HEK293 (cell line): ENCODE data around the gene DTX3L.

ENCODE experiments used
- CTCF ChIA-PET: fragments of 350-600 bp; formaldehyde crosslinking; extraction: SDS; loops from one replicate; lab custom pipeline; 2021; ENCODE audit warnings: antibody characterized with exemption; lab: Yijun Ruan, JAX
- POLR2A ChIA-PET: fragments of 300-600 bp; formaldehyde crosslinking; extraction: SDS; loops from one replicate; lab custom pipeline; 2020; ENCODE audit warnings: antibody characterized with exemption, inconsistent platforms; lab: Yijun Ruan, JAX
- H3K27ac ChIP-seq: fragments of 200-500 bp; sonication (Bioruptor generic); 2 replicates; pipeline ENCODE4 v1.5.1; 2014; ENCODE audit warnings: low read depth, low read length, control low read depth, inconsistent platforms; ENCODE audit errors: extremely low read depth
- H3K36me3 ChIP-seq, 2 experiments: fragments of 200-500 bp in 1 of 2; sonication (Bioruptor generic) in 1 of 2; 1 replicate in 1 of 2; 2 replicates in 1 of 2; pipeline ENCODE4 v1.5.1; 2014 to 2017; ENCODE audit warnings: inconsistent platforms in 2 of 2, low read length in 2 of 2; ENCODE audit not compliant: control insufficient read depth in 2 of 2, insufficient read depth in 1 of 2
- H3K4me1 ChIP-seq: fragments of 200-500 bp; sonication (Bioruptor generic); 2 replicates; pipeline ENCODE4 v1.5.1; 2014; ENCODE audit warnings: mild to moderate bottlenecking, low read length, inconsistent platforms; ENCODE audit not compliant: control insufficient read depth, insufficient read depth
- H3K4me3 ChIP-seq: 2 replicates; pipeline ENCODE4 v1.5.1; 2011; ENCODE audit warnings: low read depth, mild to moderate bottlenecking, control low read depth, low read length, moderate library complexity
- H3K9me3 ChIP-seq: fragments of 200-500 bp; sonication (Bioruptor generic); 2 replicates; pipeline ENCODE4 v1.5.1; 2014; ENCODE audit warnings: low read depth, low read length, inconsistent platforms; ENCODE audit not compliant: control insufficient read depth, insufficient read depth
- GLI2 ChIP-seq: fragments of 450-650 bp; formaldehyde crosslinking; IDR thresholded peaks from 2 replicates; pipeline ENCODE4; 2017; ENCODE audit warnings: missing biosample characterization, missing genetic modification characterization, low read depth, borderline replicate concordance
- KLF16 ChIP-seq: fragments of 450-650 bp; formaldehyde crosslinking; IDR thresholded peaks from 2 replicates; pipeline ENCODE4 v1.5.1; 2017; ENCODE audit warnings: missing biosample characterization, missing genetic modification characterization
- SALL2 ChIP-seq: fragments of 450-650 bp; formaldehyde crosslinking; IDR thresholded peaks from 2 replicates; pipeline ENCODE4 v1.5.0; 2017; ENCODE audit warnings: missing biosample characterization, mild to moderate bottlenecking, missing genetic modification characterization, borderline replicate concordance
- SP2 ChIP-seq: fragments of 450-650 bp; formaldehyde crosslinking; IDR thresholded peaks from 2 replicates; pipeline ENCODE4 v1.5.1; 2016; ENCODE audit warnings: missing biosample characterization, missing genetic modification characterization
- TCF7L2 ChIP-seq: IDR thresholded peaks from 2 replicates; pipeline ENCODE4 v1.6.1; 2011; ENCODE audit warnings: low read depth, mild to moderate bottlenecking, inconsistent platforms, low read length, moderate library complexity, borderline replicate concordance
- ZNF112 ChIP-seq: fragments of 450-650 bp; formaldehyde crosslinking; IDR thresholded peaks from 2 replicates; pipeline ENCODE4 v1.5.0; 2017; ENCODE audit warnings: missing biosample characterization, missing genetic modification characterization
- ZNF175 ChIP-seq: fragments of 450-650 bp; formaldehyde crosslinking; IDR thresholded peaks from 2 replicates; pipeline ENCODE4 v1.5.1; 2016; ENCODE audit warnings: missing biosample characterization, missing genetic modification characterization
- ZNF211 ChIP-seq: fragments of 450-650 bp; formaldehyde crosslinking; IDR thresholded peaks from 2 replicates; pipeline ENCODE4 v1.5.1; 2016; ENCODE audit warnings: low read depth, missing biosample characterization, missing genetic modification characterization
- ZNF223 ChIP-seq: fragments of 450-650 bp; formaldehyde crosslinking; IDR thresholded peaks from 2 replicates; pipeline ENCODE4 v1.5.1; 2016; ENCODE audit warnings: missing biosample characterization, missing genetic modification characterization
- ZNF350 ChIP-seq: fragments of 450-650 bp; formaldehyde crosslinking; IDR thresholded peaks from 2 replicates; pipeline ENCODE4 v1.5.0; 2017; ENCODE audit warnings: missing biosample characterization, mild to moderate bottlenecking, missing genetic modification characterization
- ZNF37A ChIP-seq: fragments of 450-650 bp; IDR thresholded peaks from 2 replicates; pipeline ENCODE4 v1.5.1; 2018; ENCODE audit warnings: missing biosample characterization, missing genetic modification characterization
- ZNF585B ChIP-seq: fragments of 450-650 bp; formaldehyde crosslinking; IDR thresholded peaks from 2 replicates; pipeline ENCODE4 v1.5.1; 2016; ENCODE audit warnings: missing biosample characterization, missing genetic modification characterization
- ZNF830 ChIP-seq: fragments of 450-650 bp; IDR thresholded peaks from 2 replicates; pipeline ENCODE4 v1.5.0; 2018; ENCODE audit warnings: missing biosample characterization, missing genetic modification characterization, low read depth, mild to moderate bottlenecking, moderate library complexity
- ZNF843 ChIP-seq: fragments of 450-650 bp; formaldehyde crosslinking; IDR thresholded peaks from 2 replicates; pipeline ENCODE4 v1.5.1; 2016; ENCODE audit warnings: missing biosample characterization, missing genetic modification characterization
- TF ChIP-seq, protein P1 (sequence below): fragments of 450-650 bp; formaldehyde crosslinking; IDR thresholded peaks from 2 replicates; pipeline ENCODE4 v1.5.1; 2016; ENCODE audit warnings: missing biosample characterization, missing genetic modification characterization
- TF ChIP-seq, protein P2 (sequence below): fragments of 450-650 bp; formaldehyde crosslinking; IDR thresholded peaks from 2 replicates; pipeline ENCODE4 v1.5.1; 2016; ENCODE audit warnings: missing biosample characterization, missing genetic modification characterization
- TF ChIP-seq, protein P3 (sequence below): fragments of 450-650 bp; formaldehyde crosslinking; conservative IDR thresholded peaks from 2 replicates; pipeline ENCODE4 v1.5.1; 2016; ENCODE audit warnings: low read depth, missing biosample characterization, missing genetic modification characterization
- TF ChIP-seq, protein P4 (sequence below): fragments of 450-650 bp; formaldehyde crosslinking; IDR thresholded peaks from 2 replicates; pipeline ENCODE4 v1.5.1; 2016; ENCODE audit warnings: missing biosample characterization, missing genetic modification characterization
- TF ChIP-seq, protein P5 (sequence below): fragments of 450-650 bp; formaldehyde crosslinking; IDR thresholded peaks from 2 replicates; pipeline ENCODE4 v1.5.1; 2016; ENCODE audit warnings: missing biosample characterization, missing genetic modification characterization, borderline replicate concordance

DTX3L gene

DNA sequence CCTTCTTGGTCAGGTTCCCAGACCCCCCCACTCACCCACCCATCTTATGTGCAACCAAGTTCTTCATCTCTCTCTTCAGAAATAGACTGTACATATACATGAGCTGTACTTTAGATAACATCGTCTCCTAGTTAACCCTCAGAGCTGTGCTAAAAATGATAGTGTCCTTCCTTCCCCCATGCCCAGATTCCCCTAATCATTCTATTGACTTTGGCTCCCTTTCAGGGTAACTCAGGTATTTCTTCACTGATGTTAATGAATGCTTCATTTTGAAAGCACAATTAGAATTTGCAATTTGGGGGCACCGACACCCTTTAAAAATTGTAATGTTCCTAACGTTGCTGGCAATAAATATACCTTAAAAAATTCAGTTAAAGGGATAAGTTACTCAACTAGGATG lies 11.0 kb upstream of the DTX3L start:
- ChIA-PET CTCF (no interaction called here), POLR2A (no interaction called here)
- Histone ChIP-seq H3K36me3 (peaks cover 0 to 12% of the 10 kb centered on the region in 2 experiments; a peak in 2 of 3 replicates), H3K4me3 (no peak overlapping the region), H3K27ac (no peak overlapping the region), H3K4me1 (no peaks in the 10 kb centered on the region), H3K9me3 (no peaks in the 10 kb centered on the region)
- TF ChIP-seq, protein P1, sequence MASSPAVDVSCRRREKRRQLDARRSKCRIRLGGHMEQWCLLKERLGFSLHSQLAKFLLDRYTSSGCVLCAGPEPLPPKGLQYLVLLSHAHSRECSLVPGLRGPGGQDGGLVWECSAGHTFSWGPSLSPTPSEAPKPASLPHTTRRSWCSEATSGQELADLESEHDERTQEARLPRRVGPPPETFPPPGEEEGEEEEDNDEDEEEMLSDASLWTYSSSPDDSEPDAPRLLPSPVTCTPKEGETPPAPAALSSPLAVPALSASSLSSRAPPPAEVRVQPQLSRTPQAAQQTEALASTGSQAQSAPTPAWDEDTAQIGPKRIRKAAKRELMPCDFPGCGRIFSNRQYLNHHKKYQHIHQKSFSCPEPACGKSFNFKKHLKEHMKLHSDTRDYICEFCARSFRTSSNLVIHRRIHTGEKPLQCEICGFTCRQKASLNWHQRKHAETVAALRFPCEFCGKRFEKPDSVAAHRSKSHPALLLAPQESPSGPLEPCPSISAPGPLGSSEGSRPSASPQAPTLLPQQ (tag by site-specific recombination): no peak
- TF ChIP-seq TCF7L2 (no peak), ZNF112 (no peak), ZNF843 (no peak), ZNF37A (tag by site-specific recombination) (no peak), ZNF223 (tag by site-specific recombination) (no peak), ZNF350 (no peak), ZNF211 (tag by site-specific recombination) (no peak), SALL2 (no peak), ZNF175 (tag by site-specific recombination) (no peak), KLF16 (no peak), ZNF830 (tag by site-specific recombination) (no peak), SP2 (tag by site-specific recombination) (no peak), GLI2 (tag by site-specific recombination) (no peak), ZNF585B (tag by site-specific recombination) (no peak)
- TF ChIP-seq, protein P2, sequence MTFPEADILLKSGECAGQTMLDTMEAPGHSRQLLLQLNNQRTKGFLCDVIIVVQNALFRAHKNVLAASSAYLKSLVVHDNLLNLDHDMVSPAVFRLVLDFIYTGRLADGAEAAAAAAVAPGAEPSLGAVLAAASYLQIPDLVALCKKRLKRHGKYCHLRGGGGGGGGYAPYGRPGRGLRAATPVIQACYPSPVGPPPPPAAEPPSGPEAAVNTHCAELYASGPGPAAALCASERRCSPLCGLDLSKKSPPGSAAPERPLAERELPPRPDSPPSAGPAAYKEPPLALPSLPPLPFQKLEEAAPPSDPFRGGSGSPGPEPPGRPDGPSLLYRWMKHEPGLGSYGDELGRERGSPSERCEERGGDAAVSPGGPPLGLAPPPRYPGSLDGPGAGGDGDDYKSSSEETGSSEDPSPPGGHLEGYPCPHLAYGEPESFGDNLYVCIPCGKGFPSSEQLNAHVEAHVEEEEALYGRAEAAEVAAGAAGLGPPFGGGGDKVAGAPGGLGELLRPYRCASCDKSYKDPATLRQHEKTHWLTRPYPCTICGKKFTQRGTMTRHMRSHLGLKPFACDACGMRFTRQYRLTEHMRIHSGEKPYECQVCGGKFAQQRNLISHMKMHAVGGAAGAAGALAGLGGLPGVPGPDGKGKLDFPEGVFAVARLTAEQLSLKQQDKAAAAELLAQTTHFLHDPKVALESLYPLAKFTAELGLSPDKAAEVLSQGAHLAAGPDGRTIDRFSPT (tag by site-specific recombination): no peak
- TF ChIP-seq, protein P3, sequence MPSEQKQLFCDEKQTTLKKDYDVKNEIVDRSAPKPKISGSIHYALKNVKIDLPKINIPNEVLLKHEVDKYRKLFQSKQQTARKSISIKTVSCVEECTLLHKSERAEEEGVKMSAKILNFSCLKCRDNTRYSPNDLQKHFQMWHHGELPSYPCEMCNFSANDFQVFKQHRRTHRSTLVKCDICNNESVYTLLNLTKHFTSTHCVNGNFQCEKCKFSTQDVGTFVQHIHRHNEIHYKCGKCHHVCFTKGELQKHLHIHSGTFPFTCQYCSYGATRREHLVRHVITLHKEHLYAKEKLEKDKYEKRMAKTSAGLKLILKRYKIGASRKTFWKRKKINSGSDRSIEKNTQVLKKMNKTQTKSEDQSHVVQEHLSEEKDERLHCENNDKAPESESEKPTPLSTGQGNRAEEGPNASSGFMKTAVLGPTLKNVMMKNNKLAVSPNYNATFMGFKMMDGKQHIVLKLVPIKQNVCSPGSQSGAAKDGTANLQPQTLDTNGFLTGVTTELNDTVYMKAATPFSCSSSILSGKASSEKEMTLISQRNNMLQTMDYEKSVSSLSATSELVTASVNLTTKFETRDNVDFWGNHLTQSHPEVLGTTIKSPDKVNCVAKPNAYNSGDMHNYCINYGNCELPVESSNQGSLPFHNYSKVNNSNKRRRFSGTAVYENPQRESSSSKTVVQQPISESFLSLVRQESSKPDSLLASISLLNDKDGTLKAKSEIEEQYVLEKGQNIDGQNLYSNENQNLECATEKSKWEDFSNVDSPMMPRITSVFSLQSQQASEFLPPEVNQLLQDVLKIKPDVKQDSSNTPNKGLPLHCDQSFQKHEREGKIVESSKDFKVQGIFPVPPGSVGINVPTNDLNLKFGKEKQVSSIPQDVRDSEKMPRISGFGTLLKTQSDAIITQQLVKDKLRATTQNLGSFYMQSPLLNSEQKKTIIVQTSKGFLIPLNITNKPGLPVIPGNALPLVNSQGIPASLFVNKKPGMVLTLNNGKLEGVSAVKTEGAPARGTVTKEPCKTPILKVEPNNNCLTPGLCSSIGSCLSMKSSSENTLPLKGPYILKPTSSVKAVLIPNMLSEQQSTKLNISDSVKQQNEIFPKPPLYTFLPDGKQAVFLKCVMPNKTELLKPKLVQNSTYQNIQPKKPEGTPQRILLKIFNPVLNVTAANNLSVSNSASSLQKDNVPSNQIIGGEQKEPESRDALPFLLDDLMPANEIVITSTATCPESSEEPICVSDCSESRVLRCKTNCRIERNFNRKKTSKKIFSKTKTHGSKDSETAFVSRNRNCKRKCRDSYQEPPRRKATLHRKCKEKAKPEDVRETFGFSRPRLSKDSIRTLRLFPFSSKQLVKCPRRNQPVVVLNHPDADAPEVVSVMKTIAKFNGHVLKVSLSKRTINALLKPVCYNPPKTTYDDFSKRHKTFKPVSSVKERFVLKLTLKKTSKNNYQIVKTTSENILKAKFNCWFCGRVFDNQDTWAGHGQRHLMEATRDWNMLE (tag by site-specific recombination): no peak
- TF ChIP-seq, protein P4, sequence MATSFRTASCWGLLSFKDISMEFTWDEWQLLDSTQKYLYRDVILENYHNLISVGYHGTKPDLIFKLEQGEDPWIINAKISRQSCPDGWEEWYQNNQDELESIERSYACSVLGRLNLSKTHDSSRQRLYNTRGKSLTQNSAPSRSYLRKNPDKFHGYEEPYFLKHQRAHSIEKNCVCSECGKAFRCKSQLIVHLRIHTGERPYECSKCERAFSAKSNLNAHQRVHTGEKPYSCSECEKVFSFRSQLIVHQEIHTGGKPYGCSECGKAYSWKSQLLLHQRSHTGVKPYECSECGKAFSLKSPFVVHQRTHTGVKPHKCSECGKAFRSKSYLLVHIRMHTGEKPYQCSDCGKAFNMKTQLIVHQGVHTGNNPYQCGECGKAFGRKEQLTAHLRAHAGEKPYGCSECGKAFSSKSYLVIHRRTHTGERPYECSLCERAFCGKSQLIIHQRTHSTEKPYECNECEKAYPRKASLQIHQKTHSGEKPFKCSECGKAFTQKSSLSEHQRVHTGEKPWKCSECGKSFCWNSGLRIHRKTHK (tag by site-specific recombination): no peak
- TF ChIP-seq, protein P5, sequence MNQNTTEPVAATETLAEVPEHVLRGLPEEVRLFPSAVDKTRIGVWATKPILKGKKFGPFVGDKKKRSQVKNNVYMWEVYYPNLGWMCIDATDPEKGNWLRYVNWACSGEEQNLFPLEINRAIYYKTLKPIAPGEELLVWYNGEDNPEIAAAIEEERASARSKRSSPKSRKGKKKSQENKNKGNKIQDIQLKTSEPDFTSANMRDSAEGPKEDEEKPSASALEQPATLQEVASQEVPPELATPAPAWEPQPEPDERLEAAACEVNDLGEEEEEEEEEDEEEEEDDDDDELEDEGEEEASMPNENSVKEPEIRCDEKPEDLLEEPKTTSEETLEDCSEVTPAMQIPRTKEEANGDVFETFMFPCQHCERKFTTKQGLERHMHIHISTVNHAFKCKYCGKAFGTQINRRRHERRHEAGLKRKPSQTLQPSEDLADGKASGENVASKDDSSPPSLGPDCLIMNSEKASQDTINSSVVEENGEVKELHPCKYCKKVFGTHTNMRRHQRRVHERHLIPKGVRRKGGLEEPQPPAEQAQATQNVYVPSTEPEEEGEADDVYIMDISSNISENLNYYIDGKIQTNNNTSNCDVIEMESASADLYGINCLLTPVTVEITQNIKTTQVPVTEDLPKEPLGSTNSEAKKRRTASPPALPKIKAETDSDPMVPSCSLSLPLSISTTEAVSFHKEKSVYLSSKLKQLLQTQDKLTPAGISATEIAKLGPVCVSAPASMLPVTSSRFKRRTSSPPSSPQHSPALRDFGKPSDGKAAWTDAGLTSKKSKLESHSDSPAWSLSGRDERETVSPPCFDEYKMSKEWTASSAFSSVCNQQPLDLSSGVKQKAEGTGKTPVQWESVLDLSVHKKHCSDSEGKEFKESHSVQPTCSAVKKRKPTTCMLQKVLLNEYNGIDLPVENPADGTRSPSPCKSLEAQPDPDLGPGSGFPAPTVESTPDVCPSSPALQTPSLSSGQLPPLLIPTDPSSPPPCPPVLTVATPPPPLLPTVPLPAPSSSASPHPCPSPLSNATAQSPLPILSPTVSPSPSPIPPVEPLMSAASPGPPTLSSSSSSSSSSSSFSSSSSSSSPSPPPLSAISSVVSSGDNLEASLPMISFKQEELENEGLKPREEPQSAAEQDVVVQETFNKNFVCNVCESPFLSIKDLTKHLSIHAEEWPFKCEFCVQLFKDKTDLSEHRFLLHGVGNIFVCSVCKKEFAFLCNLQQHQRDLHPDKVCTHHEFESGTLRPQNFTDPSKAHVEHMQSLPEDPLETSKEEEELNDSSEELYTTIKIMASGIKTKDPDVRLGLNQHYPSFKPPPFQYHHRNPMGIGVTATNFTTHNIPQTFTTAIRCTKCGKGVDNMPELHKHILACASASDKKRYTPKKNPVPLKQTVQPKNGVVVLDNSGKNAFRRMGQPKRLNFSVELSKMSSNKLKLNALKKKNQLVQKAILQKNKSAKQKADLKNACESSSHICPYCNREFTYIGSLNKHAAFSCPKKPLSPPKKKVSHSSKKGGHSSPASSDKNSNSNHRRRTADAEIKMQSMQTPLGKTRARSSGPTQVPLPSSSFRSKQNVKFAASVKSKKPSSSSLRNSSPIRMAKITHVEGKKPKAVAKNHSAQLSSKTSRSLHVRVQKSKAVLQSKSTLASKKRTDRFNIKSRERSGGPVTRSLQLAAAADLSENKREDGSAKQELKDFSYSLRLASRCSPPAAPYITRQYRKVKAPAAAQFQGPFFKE (tag by site-specific recombination): no peak
